Hematopoietic multipotent progenitor cell treated with erythropoietin and hydrocortisone succinate and interleukin-3 and kit ligand, for 17 days (in vitro differentiated cells): ENCODE measurements around the gene CEP41.
A peak's percentile ranks its signal among the peaks of the same experiment; 100 is the strongest.

Source experiments
- DNase-seq: peaks from one replicate; pipeline ENCODE4 v3.0.0-alpha.2; 2015; ENCODE audit warnings: low spot score

The CEP41 gene

GRCh38 chr7:130440527-130441365 is at the start of gene CEP41:
CEP41 (minus strand) TSS chr7:130441016; CDS start chr7:130440966, 50 bp downstream.
- DNase-seq, result peak; percentile 72

GRCh38 chr7:130490311-130490791 is 49.5 kb upstream of the CEP41 start:
- DNase-seq, result no peak

GRCh38 chr7:130489140-130489983 is 48.5 kb upstream of the CEP41 start:
- no peak for DNase-seq

GRCh38 chr7:130488392-130489139 is 47.8 kb upstream of the CEP41 start:
- no peak for DNase-seq

- no peak for DNase-seq
These were observed 46.2 kb upstream of the CEP41 start for GRCh38 chr7:130486954-130487436.

- DNase-seq, result peak; percentile 7
These were observed 45.5 kb upstream of the CEP41 start for GRCh38 chr7:130486114-130486953.

- no peak for DNase-seq
These were observed 44.9 kb upstream of the CEP41 start for GRCh38 chr7:130485734-130486113.

GRCh38 chr7:130483031-130483430 is 42.2 kb upstream of the CEP41 start:
- no peak for DNase-seq

GRCh38 chr7:130481898-130482297 is 41.1 kb upstream of the CEP41 start:
- no peak for DNase-seq

GRCh38 chr7:130479716-130480400 is 39.0 kb upstream of the CEP41 start:
- no peak for DNase-seq

- DNase-seq, result no peak
These were observed 38.2 kb upstream of the CEP41 start for GRCh38 chr7:130478991-130479390.

- no peak for DNase-seq
These were observed 35.7 kb upstream of the CEP41 start for GRCh38 chr7:130476297-130477150.

GRCh38 chr7:130475776-130476175 is 35.0 kb upstream of the CEP41 start:
- no peak for DNase-seq

- no peak for DNase-seq
These were observed 33.1 kb upstream of the CEP41 start for GRCh38 chr7:130473876-130474275.

GRCh38 chr7:130473289-130473688 is 32.5 kb upstream of the CEP41 start:
- DNase-seq, result no peak

- no peak for DNase-seq
These were observed 31.2 kb upstream of the CEP41 start for GRCh38 chr7:130471974-130472373.

GRCh38 chr7:130468612-130469011 is 27.8 kb upstream of the CEP41 start:
- DNase-seq, result no peak

GRCh38 chr7:130463553-130464434 is 23.0 kb upstream of the CEP41 start:
- no peak for DNase-seq

GRCh38 chr7:130461272-130461671 is 20.5 kb upstream of the CEP41 start:
- no peak for DNase-seq
